ENCODE results near the gene PICALM.

PICALM gene

GRCh38 chr11:86018249-86018648 is 50.6 kb downstream of the PICALM start:
- no peak for DNase-seq (ENCODE audit: low read depth)
- no peak overlapping the region for H3K4me3 ChIP-seq (ENCODE audit: low read depth, low read length)
- TF ChIP-seq MYC (IDR thresholded peaks at IDR 0.05; ENCODE audit: low read depth, low read length) = no peak
- no peak for TF ChIP-seq CTCF (IDR thresholded peaks at IDR 0.05; ENCODE audit: low read depth, low read length)
- TF ChIP-seq POLR2A (IDR thresholded peaks at IDR 0.05; ENCODE audit: extremely low read depth, insufficient read length) = no peak
- TF ChIP-seq MAX (IDR thresholded peaks at IDR 0.05; ENCODE audit: low read depth, low read length) = no peak

- no peak for TF ChIP-seq CTCF (IDR thresholded peaks at IDR 0.05; ENCODE audit: low read depth, low read length)
- no peak for TF ChIP-seq MYC (IDR thresholded peaks at IDR 0.05; ENCODE audit: low read depth, low read length)
- no peak for TF ChIP-seq MAX (IDR thresholded peaks at IDR 0.05; ENCODE audit: low read depth, low read length)
- no peak for TF ChIP-seq POLR2A (IDR thresholded peaks at IDR 0.05; ENCODE audit: extremely low read depth, insufficient read length)
- no peak overlapping the region for H3K4me3 ChIP-seq (ENCODE audit: low read depth, low read length)
- DNase-seq (ENCODE audit: low read depth) = no peak
Measured at GRCh38 chr11:86016451-86016850, 52.4 kb downstream of the PICALM start.

GRCh38 chr11:86015699-86016098 is 53.2 kb downstream of the PICALM start:
- TF ChIP-seq CTCF (IDR thresholded peaks at IDR 0.05; ENCODE audit: low read depth, low read length) (no peak), POLR2A (IDR thresholded peaks at IDR 0.05; ENCODE audit: extremely low read depth, insufficient read length) (no peak), MYC (IDR thresholded peaks at IDR 0.05; ENCODE audit: low read depth, low read length) (no peak), MAX (IDR thresholded peaks at IDR 0.05; ENCODE audit: low read depth, low read length) (no peak)
- no peak for DNase-seq (ENCODE audit: low read depth)
- no peak overlapping the region for H3K4me3 ChIP-seq (ENCODE audit: low read depth, low read length)

- no peak overlapping the region for H3K4me3 ChIP-seq (ENCODE audit: low read depth, low read length)
- no peak for DNase-seq (ENCODE audit: low read depth)
- TF ChIP-seq CTCF (IDR thresholded peaks at IDR 0.05; ENCODE audit: low read depth, low read length) (no peak), POLR2A (IDR thresholded peaks at IDR 0.05; ENCODE audit: extremely low read depth, insufficient read length) (no peak)
Measured at GRCh38 chr11:86014221-86014620, 54.7 kb downstream of the PICALM start.

- no peak for DNase-seq (ENCODE audit: low read depth)
- TF ChIP-seq MYC (IDR thresholded peaks at IDR 0.05; ENCODE audit: low read depth, low read length) (no peak), MAX (IDR thresholded peaks at IDR 0.05; ENCODE audit: low read depth, low read length) (no peak), POLR2A (IDR thresholded peaks at IDR 0.05; ENCODE audit: extremely low read depth, insufficient read length) (no peak), CTCF (IDR thresholded peaks at IDR 0.05; ENCODE audit: low read depth, low read length) (no peak)
- H3K4me3 ChIP-seq (ENCODE audit: low read depth, low read length) = no peak overlapping the region
Measured at GRCh38 chr11:86013713-86014112, 55.2 kb downstream of the PICALM start.

- TF ChIP-seq CTCF (IDR thresholded peaks at IDR 0.05; ENCODE audit: low read depth, low read length) (no peak), MYC (IDR thresholded peaks at IDR 0.05; ENCODE audit: low read depth, low read length) (no peak), MAX (IDR thresholded peaks at IDR 0.05; ENCODE audit: low read depth, low read length) (no peak)
- H3K4me3 ChIP-seq (ENCODE audit: low read depth, low read length) = no peak overlapping the region
- DNase-seq (ENCODE audit: low read depth) = no peak
Measured at GRCh38 chr11:86011175-86011574, 57.7 kb downstream of the PICALM start.

All from NB4 (cell line).